Stimulated activated CD8-positive, alpha-beta memory T cell treated with anti-CD3 and anti-CD28 coated beads, Interleukin-2, amount 100 ng/mL, for 48 hours (primary cell): Measurements from ENCODE around the gene OR8A1.

ENCODE experiments used
- DNase-seq, 2 donors: peaks; one replicate each; pipeline ENCODE4 v3.0.0-alpha.2; 2020; ENCODE audit warnings: low read depth in 2 of 2

OR8A1 gene

GRCh38 chr11:124569697-124570096 is at the start of gene OR8A1:
OR8A1 (plus strand) TSS chr11:124569997; CDS start chr11:124570120, 123 bp downstream.
- no peak for DNase-seq

- no peak for DNase-seq
Measured at GRCh38 chr11:124520550-124520854, 49.3 kb upstream of the OR8A1 start.

- DNase-seq: no peak
Measured at GRCh38 chr11:124533626-124534025, 36.2 kb upstream of the OR8A1 start.

- no peak for DNase-seq
Measured at GRCh38 chr11:124534051-124534450, 35.7 kb upstream of the OR8A1 start.

GRCh38 chr11:124535552-124536232 is 34.1 kb upstream of the OR8A1 start:
- DNase-seq: no peak

GRCh38 chr11:124536520-124536919 is 33.3 kb upstream of the OR8A1 start:
- DNase-seq: no peak

GRCh38 chr11:124538019-124538418 is 31.8 kb upstream of the OR8A1 start:
- no peak for DNase-seq

GRCh38 chr11:124541204-124541603 is 28.6 kb upstream of the OR8A1 start:
- no peak for DNase-seq

- DNase-seq: no peak
Measured at GRCh38 chr11:124543145-124543544, 26.7 kb upstream of the OR8A1 start.

GRCh38 chr11:124543554-124543953 is 26.2 kb upstream of the OR8A1 start, which contains the start of gene OR8B12:
OR8B12 (minus strand) TSS chr11:124543654; CDS start chr11:124543654, 0 bp downstream.
- no peak for DNase-seq

GRCh38 chr11:124551189-124551588 is 18.6 kb upstream of the OR8A1 start:
- no peak for DNase-seq

- no peak for DNase-seq
Measured at GRCh38 chr11:124551987-124552386, 17.8 kb upstream of the OR8A1 start.

- no peak for DNase-seq
Measured at GRCh38 chr11:124556828-124557227, 13.0 kb upstream of the OR8A1 start.

GRCh38 chr11:124570160-124570559 is 363 bp downstream of the OR8A1 start:
- no peak for DNase-seq

- no peak for DNase-seq
Measured at GRCh38 chr11:124577716-124578427, 8.1 kb downstream of the OR8A1 start.

GRCh38 chr11:124578761-124579160 is 9.0 kb downstream of the OR8A1 start:
- no peak for DNase-seq

GRCh38 chr11:124581817-124582216 is 12.0 kb downstream of the OR8A1 start:
- DNase-seq: no peak

- no peak for DNase-seq
Measured at GRCh38 chr11:124582565-124582964, 12.8 kb downstream of the OR8A1 start.

- DNase-seq: no peak
Measured at GRCh38 chr11:124583781-124584180, 14.0 kb downstream of the OR8A1 start.

- DNase-seq: no peak
Measured at GRCh38 chr11:124584681-124585372, 15.0 kb downstream of the OR8A1 start.

GRCh38 chr11:124586238-124586860 is 16.6 kb downstream of the OR8A1 start:
- DNase-seq: peak; percentile 7 to 18

GRCh38 chr11:124591430-124591829 is 21.6 kb downstream of the OR8A1 start:
- no peak for DNase-seq
